GM23248 (cell line): ENCODE results near the gene POP7.

Experiments used
- EZH2 ChIP-seq: fragments of 200-600 bp; sonication (generic); IDR thresholded peaks from 2 replicates; pipeline ENCODE4 v1.6.1; 2018; ENCODE audit warnings: antibody characterized with exemption, mild to moderate bottlenecking; ENCODE audit not compliant: insufficient read depth, poor library complexity, severe bottlenecking
- EZH2phosphoT487 ChIP-seq: fragments of 200-600 bp; sonication (generic); IDR thresholded peaks from 2 replicates; pipeline ENCODE4 v1.6.1; 2018; ENCODE audit warnings: antibody characterized with exemption, moderate library complexity, mild to moderate bottlenecking, low read depth; ENCODE audit not compliant: insufficient read depth

- TF ChIP-seq EZH2 (no peak), EZH2phosphoT487 (no peak)
These were observed at the start of gene POP7 for GRCh38 chr7:100705753-100706671.
